CMK (cell line): ENCODE data around the gene AOAH.

Experiments
- DNase-seq: peaks from one replicate; pipeline ENCODE4 v3.0.0-alpha.2; 2010; ENCODE audit warnings: low read depth

Gene AOAH

DNA sequence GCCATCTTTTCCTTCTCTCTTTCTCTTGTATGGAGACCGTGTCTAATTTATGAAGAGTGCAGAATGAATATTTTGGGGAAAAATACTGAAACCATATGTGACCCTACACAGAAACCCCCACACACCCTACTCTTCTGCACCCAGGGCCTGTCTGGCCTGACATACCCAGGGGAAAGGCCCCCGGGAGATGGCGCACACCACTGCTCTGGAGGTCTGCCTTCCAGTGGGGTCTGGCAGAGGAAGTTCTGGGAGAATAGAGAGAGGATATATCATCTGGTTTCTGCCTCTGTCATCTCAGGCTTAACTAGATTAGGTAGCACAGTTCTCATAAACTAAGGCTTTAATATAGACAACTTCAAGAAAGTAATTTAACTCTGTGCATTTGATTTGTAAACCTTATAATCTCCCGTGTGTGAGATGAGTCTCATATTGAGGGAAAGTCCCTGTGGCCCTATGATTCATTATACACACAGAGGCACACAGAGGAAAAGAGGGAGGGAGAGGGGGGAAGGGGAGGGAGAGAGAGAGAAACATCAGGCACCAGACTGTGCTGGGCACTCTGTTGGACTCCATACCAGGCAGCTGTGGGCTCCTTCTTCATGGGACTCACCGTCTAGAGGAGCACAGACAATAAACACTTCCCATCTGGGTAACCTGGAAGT is 123.3 kb downstream of the AOAH start:
- no peak for DNase-seq

DNA sequence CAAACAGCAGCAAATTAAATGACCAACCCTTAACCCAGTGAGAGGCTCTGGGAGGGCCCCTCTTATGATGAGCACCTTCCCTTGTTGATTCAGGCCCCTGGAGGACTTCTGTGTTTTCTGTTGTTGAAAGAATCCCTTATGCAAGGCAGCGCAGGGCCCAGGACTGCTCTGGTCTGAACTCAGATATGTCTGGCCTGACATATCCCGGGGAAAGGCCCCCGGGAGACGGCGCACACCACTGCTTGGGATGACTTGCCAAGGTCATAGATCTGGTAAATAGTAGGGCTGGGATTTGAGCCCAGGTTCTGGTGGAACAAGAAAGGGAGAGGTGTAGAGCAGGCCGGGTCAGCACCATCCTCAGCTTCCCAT is 124.0 kb downstream of the AOAH start:
- no peak for DNase-seq

- DNase-seq = no peak
These were observed 124.5 kb downstream of the AOAH start for GRCh38 chr7:36599645-36600313.

GRCh38 chr7:36598054-36598674 is 126.1 kb downstream of the AOAH start:
- DNase-seq = no peak

DNA sequence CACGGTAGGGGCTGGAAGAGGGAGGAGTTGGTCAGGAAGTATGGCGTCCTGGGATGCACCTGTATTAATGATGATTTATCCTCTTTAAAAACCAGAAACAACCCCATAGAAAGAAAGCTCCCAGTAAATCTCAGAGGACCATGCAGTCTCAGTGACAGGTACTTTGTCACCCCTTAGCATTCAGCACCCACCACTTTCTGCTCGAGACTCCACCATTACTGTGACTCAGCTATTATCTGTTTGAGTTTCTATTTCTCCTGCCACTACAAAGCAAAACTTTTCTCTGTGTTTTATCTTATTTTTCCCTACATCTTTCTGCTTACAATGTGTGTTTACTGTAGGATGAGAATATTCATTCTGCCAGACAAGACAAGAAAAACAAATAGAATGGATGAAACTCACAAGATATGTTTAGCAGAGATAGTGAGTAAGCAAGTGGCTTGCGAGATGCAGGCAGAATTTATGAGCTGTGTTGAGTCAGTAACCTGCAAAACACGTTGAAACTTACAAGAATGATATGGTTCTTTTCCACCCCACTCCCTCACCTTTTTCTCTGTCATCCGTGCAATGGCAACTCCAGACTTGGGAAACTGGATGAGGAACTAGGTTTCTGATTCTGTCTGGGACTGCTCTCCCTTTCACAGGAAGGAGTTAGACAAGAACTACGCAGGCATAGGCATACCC is 127.1 kb downstream of the AOAH start:
- no peak for DNase-seq

DNA sequence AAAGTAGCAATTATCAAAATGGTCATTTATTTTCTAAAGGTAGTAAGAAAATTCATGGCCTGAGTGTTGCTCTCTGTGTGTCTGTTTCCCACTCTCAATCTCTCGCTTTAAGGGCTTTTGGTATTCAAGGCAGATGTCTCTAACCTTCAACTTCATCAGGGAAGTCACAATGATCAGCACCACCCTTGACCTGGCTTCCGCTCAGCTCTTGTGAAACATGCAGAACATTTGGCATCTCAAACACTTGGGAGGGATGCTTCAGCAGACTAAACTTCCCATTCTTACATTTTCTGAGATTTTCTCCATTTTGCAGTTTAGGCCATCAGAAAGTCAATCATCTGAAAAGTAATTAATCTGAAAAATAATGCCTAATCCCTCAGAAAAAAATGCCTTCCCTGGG is 129.8 kb downstream of the AOAH start:
- DNase-seq = no peak

- no peak for DNase-seq
These were observed 132.7 kb downstream of the AOAH start for GRCh38 chr7:36591636-36592035.

DNA sequence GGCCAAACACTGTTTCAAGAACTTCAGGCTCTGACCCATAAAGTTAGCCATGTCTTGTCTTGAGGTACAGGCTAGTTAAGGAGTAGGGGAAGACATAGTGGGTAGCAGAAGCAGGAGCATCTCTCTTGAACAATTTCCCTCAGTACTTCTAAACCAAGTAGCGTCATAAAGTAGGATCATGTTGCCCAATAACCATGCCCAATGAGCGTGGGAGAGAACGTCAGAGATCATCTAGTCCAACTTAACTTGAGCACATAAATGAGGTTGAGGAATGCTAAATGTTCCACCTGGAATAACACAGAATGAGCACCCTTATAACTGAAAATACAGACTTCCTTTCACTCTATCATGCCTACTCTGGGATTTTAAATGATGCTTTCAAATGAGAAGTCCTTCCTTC is 134.9 kb downstream of the AOAH start:
- no peak for DNase-seq

GRCh38 chr7:36583318-36583717 is 141.0 kb downstream of the AOAH start:
- no peak for DNase-seq

DNA sequence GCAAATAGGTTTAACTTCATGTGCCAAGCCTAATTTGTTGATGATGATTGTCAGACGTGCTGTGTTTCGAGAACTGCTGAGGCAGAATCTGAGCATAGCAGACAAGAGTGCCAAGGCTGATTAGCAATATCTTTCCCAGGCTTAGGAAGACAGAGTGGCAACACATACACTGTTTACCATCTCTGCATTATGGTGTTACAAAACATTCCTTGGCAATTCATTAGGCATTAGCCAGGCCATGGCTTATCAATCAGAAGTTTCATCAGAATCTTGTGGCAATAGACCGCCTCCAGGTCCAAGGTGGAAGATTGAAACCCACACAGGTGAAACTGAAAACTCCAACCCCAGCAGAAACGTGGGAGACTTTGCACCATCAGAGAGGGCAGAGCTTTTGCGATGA is 148.5 kb downstream of the AOAH start:
- DNase-seq = no peak

GRCh38 chr7:36573066-36573465 is 151.2 kb downstream of the AOAH start:
- no peak for DNase-seq

DNA sequence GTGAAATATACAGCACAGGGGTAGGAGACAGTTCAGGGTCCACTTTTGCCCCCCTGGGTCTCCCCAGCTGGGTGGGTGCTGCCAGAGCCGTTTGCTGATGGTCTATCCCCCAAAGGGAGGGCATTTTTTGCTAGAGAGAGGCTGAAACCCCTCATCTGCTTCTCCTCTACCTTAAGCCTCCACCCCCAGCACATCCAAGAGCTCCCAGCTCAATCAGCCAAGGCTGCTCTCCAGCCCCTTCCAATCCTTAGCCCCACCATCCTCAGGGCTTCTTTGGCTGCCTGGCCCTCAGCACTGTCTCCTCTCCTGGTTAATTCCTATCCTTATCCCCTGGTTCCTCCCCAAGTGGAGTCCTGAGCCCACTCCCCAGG is 153.1 kb downstream of the AOAH start:
- no peak for DNase-seq

DNA sequence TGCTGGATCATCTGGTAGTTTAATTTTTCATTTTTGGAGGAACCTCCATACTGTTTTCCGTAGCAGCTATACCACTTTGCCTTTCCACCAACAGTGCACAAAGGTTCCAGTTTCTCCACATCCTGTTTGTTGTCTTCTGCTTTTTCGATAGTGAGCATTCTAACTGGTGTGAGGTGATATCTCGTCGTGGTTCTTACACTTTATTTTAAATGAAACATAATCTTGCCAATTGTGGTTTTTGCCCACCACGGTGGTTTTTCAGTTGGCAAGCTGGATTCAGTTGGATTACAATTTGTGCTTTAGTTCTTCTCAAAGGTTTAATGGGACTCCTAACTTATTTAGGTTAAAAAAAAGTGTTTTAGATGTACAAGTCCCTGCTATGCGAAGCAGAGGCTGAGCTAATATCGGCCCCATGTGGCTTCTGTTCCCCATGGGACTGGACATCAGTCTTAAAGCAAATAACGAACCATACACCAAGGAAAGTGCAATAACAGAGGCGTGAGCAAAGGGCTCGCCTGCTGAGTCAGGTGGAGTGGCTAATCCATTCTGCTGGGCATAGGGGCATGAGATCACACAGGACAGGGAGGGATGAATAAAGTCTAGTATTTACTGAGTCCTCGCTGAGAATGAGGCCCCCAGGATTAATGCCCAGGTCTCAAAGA is 153.6 kb downstream of the AOAH start:
- DNase-seq = no peak

DNA sequence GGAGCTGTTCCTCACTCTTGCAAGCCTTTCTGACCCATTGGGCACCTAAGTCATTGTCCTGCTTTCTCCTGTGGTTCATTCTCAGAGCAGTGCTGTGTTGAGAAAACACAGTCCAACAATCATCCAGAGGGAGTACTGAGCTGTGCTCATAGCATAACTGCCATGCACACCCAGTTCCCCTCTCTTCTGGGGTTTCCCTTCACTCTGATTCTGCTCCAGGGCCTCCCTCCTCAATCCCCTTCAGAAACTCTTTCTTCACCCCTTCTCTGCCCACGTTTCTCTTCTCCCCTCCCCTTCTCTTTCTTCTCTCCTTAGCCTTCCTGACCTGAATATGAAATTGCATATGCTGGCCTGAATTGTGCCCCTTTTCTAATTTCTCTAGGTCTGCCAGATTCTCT is 155.8 kb downstream of the AOAH start:
- no peak for DNase-seq

GRCh38 chr7:36567699-36568451 is 156.4 kb downstream of the AOAH start:
- DNase-seq = no peak

- DNase-seq = no peak
These were observed 158.4 kb downstream of the AOAH start for GRCh38 chr7:36565792-36566356.

GRCh38 chr7:36564489-36564888 is 159.8 kb downstream of the AOAH start:
- DNase-seq = no peak

GRCh38 chr7:36563706-36564327 is 160.5 kb downstream of the AOAH start:
- no peak for DNase-seq

DNA sequence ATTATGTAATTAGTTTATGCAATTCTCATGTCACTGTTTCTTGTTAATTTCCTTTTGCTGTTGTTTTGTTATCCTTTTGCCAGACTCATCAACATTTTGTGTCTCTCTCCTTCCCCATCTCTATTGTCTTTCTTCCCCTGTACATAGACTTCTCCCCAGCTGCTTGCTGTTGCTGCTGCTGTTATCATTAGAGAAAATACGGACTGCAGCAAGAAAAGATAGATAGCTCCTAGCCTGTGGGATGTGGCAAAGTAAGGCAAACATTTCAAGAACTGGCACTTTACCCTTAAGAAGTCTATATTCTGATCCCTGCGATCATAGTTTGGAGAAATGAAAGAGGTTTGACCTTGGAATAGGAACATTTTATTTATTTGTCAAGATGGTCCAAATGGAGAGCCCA is 162.2 kb downstream of the AOAH start:
- no peak for DNase-seq

GRCh38 chr7:36549029-36549428 is 175.3 kb downstream of the AOAH start:
- DNase-seq = no peak

DNA sequence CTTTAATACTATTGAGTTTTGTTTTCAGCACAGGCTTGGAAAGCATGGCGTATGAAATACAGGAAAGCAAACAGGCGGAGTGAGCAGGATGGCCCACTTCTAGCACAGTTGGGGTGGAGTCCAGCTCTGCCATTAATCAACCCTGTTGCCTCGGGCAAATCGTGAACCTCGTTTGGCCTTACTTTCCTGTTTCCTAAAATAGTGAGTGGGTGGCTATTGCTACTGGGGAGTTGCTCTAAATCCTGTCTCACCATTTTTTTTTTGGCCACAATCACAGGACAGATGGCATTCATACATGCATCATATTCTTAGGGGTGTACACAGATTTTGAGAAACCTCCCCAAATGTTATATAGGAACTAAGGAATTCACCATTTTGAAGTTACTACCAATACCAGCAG is 176.9 kb downstream of the AOAH start:
- DNase-seq = no peak
